Adrenal gland (tissue), 12 donors: ENCODE results near the gene ACOT7. TPM values are rescaled to one million over a fixed set of nuclear protein-coding genes. Genes with fewer than 3 reads are reported as not detected.
A peak's percentile ranks its signal among the peaks of the same experiment; 100 is the strongest.

ENCODE experiments used
- DNase-seq, 7 donors: peaks; one replicate each; pipeline ENCODE4 v3.0.0-alpha.2; 2019 to 2020
- H3K27ac ChIP-seq, 5 donors: fragments of 200-600 bp; sonication (generic) in 4 of 5; 1 replicate in 3 of 5; 2 replicates in 2 of 5; pipeline versions ENCODE4 v1.5.1 to v1.8.0; 2016 to 2020; ENCODE audit warnings: mild to moderate bottlenecking in 1 of 5
- H3K27me3 ChIP-seq: fragments of 200-600 bp; 2 replicates; pipeline ENCODE4 v1.8.0; 2021
- H3K36me3 ChIP-seq, 2 donors: fragments of 200-600 bp; replicated peaks in 1 of 2; 1 replicate in 1 of 2; 2 replicates in 1 of 2; pipeline versions ENCODE4 v1.5.1 to v1.8.0; 2018 to 2022
- H3K4me1 ChIP-seq, 2 donors: fragments of 200-600 bp; replicated peaks in 1 of 2; 1 replicate in 1 of 2; 2 replicates in 1 of 2; pipeline versions ENCODE4 v1.5.1 to v1.8.0; 2018 to 2021
- H3K4me3 ChIP-seq, 4 donors: fragments of 200-600 bp; sonication (generic) in 3 of 4; one replicate each; pipeline ENCODE4 v1.5.1; 2016 to 2018
- H3K9me3 ChIP-seq, 3 donors: fragments of 200-600 bp; sonication (generic) in 1 of 3; replicated peaks in 1 of 3; 1 replicate in 2 of 3; 2 replicates in 1 of 3; pipeline versions ENCODE4 v1.5.1 to v1.8.0; 2016 to 2021
- POLR2A ChIP-seq, 2 donors: fragments of 450-650 bp; IDR thresholded peaks; one replicate each; pipeline ENCODE4 v1.6.1; 2017; ENCODE audit warnings: antibody characterized with exemption in 2 of 2, mild to moderate bottlenecking in 2 of 2, moderate library complexity in 1 of 2
- WGBS, 4 donors: extraction: QIAGEN DNeasy Blood & Tissue Kit in 2 of 4; methylation state at CpG; one replicate each; pipeline versions ENCODE4 v1.1.5 to v1.1.7; 2013 to 2017; 5-methylcytosine and 5-hydroxymethylcytosine counted together
- intact Hi-C, 2 donors: fragments of 100-400 bp; cut with DNase I; formaldehyde crosslinking; loops; one replicate each; pipeline versions ENCODE4 v1.14.1 to v1.15.0; 2022 to 2023
- polyA plus RNA-seq, 3 donors: library from polyadenylated mRNA; stranded (reverse); fragments of 200-250 nt in 2 of 3; fragments of 350-450 nt in 1 of 3; fragmentation: Illumina TruSeq in 1 of 3; extraction: RNeasy Lipid Tissue Mini Kit (QIAGEN cat#74804) in 1 of 3; gene quantifications; one replicate each; pipeline ENCODE4 v1.2.3, GENCODE V29; 2013 to 2014
- total RNA-seq, 9 donors: library from RNA; depleted of rRNA in 4 of 9; stranded (reverse); fragments of >200 nt in 4 of 9; fragments of 120-200 nt in 1 of 9; fragmentation: NEBNext Ultra II Directional in 1 of 9; extraction: Animal tissue kit (Norgen Biotek cat#: 25700) in 1 of 9; gene quantifications; one replicate each; pipeline versions ENCODE4 v1.1.0 to v1.2.4, GENCODE V29; 2013 to 2023
- TF ChIP-seq, protein P1 (sequence below), 6 experiments: fragments of 450-650 bp in 4 of 6; fragments of 200-600 bp in 2 of 6; sonication (generic) in 1 of 6; IDR thresholded peaks; 1 replicate in 5 of 6; 2 replicates in 1 of 6; pipeline versions ENCODE4 v1.5.1 to v1.8.0; 2016 to 2021; ENCODE audit warnings: antibody characterized with exemption in 6 of 6, mild to moderate bottlenecking in 2 of 6, moderate library complexity in 1 of 6
- donor health status: healthy with polysubstance abuse.
- donor health status: Bipolar disorder and iron deficiency.
- donor health status: DM: yes; HTN: yes; CAD: no.
- donor health status: DM: no; HTN: no; CAD: no.
- donor health status: DM: no; HTN: no; CAD: no.
- donor health status: DM: yes; HTN: yes; CAD: no.

ACOT7 gene
- total and polyA plus RNA-seq, 12 donors, result 8.4 to 29.4 (median 14.5) TPM

DNA sequence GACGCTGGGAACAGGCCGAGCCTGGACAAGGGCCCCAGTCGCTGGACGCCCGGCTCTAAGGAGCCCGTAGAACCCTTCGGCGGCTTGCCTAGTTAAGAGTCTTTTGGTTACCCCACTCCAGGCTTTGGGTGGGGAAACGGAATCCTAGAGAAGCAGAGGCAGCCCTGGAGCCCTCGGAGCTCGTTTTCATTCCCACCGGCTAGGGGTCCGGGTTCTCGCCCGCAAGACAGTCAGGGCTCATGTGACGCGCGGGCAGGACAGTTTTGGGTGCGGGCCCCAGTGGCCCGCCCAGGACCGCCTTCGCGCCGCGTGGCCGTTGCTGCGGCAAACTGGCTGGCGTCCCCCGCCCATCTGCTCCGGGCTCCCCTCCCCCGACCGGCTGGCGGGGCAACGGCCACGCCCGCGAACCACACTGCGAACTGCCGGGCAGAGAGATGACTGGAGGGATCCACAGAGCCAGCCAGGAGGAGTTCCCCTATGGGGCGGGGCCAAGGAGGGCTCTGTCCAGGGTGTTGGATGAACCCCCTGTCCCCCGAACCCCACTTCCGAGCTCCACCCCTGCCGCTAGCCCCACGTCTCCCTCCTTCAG lies 27.0 kb upstream of the ACOT7 start:
- peaks cover 24 to 42% of the 10 kb centered on the region in 2 donors for H3K4me1 ChIP-seq
- intact Hi-C loops, result no loop called here
- 10 to 40% (median 12%) methylated on average over 11 to 44 of the region's 44 CpGs for WGBS, 4 donors
- no peaks in the 10 kb centered on the region for H3K36me3 ChIP-seq
- no peak for TF ChIP-seq POLR2A (IDR thresholded peaks at IDR 0.05)
- TF ChIP-seq, protein P1, sequence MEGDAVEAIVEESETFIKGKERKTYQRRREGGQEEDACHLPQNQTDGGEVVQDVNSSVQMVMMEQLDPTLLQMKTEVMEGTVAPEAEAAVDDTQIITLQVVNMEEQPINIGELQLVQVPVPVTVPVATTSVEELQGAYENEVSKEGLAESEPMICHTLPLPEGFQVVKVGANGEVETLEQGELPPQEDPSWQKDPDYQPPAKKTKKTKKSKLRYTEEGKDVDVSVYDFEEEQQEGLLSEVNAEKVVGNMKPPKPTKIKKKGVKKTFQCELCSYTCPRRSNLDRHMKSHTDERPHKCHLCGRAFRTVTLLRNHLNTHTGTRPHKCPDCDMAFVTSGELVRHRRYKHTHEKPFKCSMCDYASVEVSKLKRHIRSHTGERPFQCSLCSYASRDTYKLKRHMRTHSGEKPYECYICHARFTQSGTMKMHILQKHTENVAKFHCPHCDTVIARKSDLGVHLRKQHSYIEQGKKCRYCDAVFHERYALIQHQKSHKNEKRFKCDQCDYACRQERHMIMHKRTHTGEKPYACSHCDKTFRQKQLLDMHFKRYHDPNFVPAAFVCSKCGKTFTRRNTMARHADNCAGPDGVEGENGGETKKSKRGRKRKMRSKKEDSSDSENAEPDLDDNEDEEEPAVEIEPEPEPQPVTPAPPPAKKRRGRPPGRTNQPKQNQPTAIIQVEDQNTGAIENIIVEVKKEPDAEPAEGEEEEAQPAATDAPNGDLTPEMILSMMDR (IDR thresholded peaks at IDR 0.05), result no peak
- peaks cover 72% of the 10 kb centered on the region for H3K27me3 ChIP-seq
- no peaks in the 10 kb centered on the region for H3K9me3 ChIP-seq
- no peak for DNase-seq
- no peak overlapping the region for H3K27ac ChIP-seq
- no peak overlapping the region for H3K4me3 ChIP-seq

DNA sequence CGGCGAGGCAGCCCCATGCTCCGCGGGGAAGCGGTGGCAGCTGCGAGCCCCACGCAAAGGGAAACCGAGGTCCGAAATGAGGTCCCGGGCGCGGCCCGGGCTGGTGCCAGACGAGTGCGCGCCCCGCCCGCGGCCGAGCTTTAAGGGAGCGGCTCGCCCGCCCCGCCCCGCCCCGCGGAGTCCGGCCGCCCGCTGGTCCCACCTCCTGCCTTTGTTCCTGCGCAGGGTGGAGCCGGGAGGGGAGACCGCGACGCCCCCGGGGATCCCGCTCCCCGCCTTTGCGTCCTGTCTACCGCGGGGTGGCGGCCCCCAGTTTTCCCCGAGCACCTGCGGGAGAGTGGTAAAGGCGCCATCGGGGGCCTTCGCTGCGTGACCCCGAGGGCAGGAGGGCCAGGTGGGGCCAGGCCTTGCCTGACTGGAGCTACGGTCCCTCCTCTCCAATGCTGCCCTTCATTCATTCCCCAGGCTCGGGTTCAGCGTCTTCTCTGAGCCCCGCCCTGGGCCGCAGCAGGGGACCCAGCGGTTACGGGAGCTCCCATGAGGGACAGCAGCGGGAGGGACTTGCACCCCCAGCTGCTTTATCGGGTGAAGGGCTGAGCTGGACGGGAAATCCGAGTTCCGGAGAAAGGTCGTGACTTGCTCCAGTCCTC lies 26.4 kb upstream of the ACOT7 start, which contains the start of gene HES2:
Gene HES2 (minus strand): TSS at position 116 of the 650 bp plus-strand sequence. CDS start 99 bp downstream, at position 17.
- Histone ChIP-seq H3K27ac (no peak within 1 kb of the TSS), H3K4me3 (peak within 1 kb of the TSS in 2 of 4 donors; percentile 4 to 50), H3K4me1 (peaks cover 21 to 38% of the 10 kb centered on the region in 2 donors), H3K27me3 (peaks cover 73% of the 10 kb centered on the region), H3K36me3 (no peaks in the 10 kb centered on the region), H3K9me3 (no peaks in the 10 kb centered on the region)
- 0 to 2% (median 1%) methylated on average over 7 to 61 of the region's 62 CpGs; no CpG with 5 or more reads in 1 of the 4 donors for WGBS, 4 donors
- TF ChIP-seq POLR2A (IDR thresholded peaks at IDR 0.05), result no peak
- TF ChIP-seq, protein P1 (IDR thresholded peaks at IDR 0.05), result no peak
- intact Hi-C loops, result no loop called here
- DNase-seq, result no peak

DNA sequence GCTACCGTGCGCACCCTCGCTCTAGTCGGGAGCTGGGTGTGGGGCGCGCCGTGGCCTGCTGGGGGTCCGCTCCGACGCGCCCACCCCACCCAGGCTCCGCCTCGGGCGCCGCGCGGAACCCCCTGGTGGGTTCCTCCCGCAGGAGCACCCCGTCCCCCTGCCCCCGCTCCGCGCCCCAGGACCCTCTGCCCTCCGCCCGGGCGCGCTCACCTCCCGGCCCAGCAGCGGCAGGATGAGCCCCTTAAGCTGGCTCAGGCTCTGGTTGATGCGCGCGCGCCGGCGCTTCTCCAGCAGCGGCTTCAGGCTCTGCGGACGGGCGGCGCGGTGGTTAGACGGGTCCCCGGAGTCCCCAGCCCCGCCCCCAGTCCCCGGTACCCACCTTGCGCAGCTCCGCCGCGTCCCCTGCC lies 25.8 kb upstream of the ACOT7 start:
- TF ChIP-seq, protein P1 (IDR thresholded peaks at IDR 0.05), result no peak
- no peak for TF ChIP-seq POLR2A (IDR thresholded peaks at IDR 0.05)
- Histone ChIP-seq H3K4me3 (peak overlapping the region in 2 of 4 donors; percentile 4 to 50), H3K27ac (no peak overlapping the region), H3K27me3 (peaks cover 75% of the 10 kb centered on the region), H3K9me3 (no peaks in the 10 kb centered on the region), H3K36me3 (no peaks in the 10 kb centered on the region), H3K4me1 (peaks cover 15 to 38% of the 10 kb centered on the region in 2 donors)
- DNase-seq, result no peak
- intact Hi-C loops, result no loop called here
- 1 to 5% (median 3%) methylated on average over 4 to 48 of the region's 48 CpGs; no CpG with 5 or more reads in 1 of the 4 donors for WGBS, 4 donors

DNA sequence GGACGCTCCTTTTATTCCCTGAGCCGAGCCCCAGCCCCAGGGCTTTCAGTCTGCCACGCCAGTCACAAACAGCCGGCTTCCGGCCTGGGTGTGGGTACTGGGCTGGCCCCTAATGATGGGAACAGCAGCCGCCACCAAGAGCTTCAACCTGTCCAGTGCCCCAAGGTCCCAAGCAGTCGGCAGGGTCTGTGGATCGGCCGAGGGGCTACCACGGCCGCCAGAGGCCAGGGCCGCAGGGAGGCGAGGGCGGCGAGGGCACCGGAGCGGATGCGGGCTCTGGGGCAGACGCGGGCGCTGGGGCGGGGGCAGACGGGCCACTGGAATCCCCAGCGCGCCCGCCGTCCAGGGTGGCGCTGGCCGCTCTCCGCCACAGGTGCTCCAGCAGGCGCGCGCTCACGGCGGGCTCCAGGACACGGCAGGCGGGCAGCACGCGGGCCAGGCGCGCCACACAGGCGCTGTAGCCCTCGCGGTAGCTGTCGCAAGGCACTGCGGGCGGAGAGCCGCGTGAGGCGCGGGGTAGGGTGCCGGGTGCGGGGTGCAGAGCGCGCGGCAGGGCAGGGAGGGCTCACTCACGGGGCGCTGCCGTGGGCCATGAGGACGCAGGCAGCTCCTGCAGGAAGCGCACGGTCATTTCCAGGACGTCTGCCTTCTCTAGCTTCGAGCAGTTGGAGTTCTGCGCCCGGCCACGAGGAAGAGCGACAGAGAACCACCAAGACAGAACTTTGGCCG lies 25.3 kb upstream of the ACOT7 start:
- 0 to 23% (median 7%) methylated on average over 3 to 69 of the region's 69 CpGs for WGBS, 4 donors
- Histone ChIP-seq H3K4me3 (no peak overlapping the region), H3K4me1 (peaks cover 15 to 33% of the 10 kb centered on the region in 2 donors), H3K27ac (no peak overlapping the region), H3K36me3 (no peaks in the 10 kb centered on the region), H3K27me3 (peaks cover 75% of the 10 kb centered on the region), H3K9me3 (no peaks in the 10 kb centered on the region)
- DNase-seq, result no peak
- intact Hi-C loops, result no loop called here
- TF ChIP-seq POLR2A (IDR thresholded peaks at IDR 0.05), result no peak
- TF ChIP-seq, protein P1 (IDR thresholded peaks at IDR 0.05), result no peak
